ENCODE results near the gene FGB.
"Not testable (repeated sequence)": the region's sequence is repeated elsewhere in the genome, so short reads cannot be mapped to it uniquely, and the experiment has no call there.

Gene FGB

GRCh38 chr4:154589296-154590197, 26.7 kb downstream of the FGB start:
- ChIA-PET CTCF (interaction anchor here (0.9 to 1.7 kb wide), 5 partner anchors 8 to 29 kb away, joined by 3 to 4 read pairs (median 4); partner anchors contain the start of gene FGG), POLR2A (no interaction called here)
- no peak for TF ChIP-seq CTCF (IDR thresholded peaks at IDR 0.05; ENCODE audit: control extremely low read depth, extremely low read depth, low read depth, missing control alignments)
- DNase-seq (ENCODE audit: extremely low spot score), result no peak

GRCh38 chr4:154590329-154591006, 27.7 kb downstream of the FGB start, which contains the start of gene FGA:
FGA (minus strand) TSS chr4:154590742; CDS start chr4:154590687, 55 bp downstream.
- POLR2A ChIA-PET, result no interaction called here

DNA sequence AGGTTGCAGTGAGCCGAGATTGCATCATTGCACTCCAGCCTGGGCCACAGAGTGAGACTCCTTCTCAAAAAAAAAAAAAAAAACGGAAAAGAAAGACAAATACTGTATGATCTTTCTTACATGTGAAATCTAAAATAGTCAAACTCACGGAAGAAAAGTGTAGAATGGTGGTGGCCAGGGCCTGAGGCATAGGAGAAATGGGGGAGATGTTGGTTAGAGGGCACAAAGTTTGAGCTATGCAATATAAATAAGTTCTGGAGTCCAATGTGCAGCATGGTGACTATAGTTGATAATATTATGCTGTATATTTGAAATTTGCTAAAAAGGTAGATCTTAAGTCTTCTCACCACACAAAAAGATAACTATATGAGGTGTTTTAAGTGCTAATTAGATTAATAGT, 29.1 kb downstream of the FGB start:
- no peak for DNase-seq (ENCODE audit: extremely low spot score)
- CTCF ChIA-PET, result interaction anchor here (1.4 to 1.5 kb wide), 2 partner anchors 27 to 39 kb away, joined by 3 to 4 read pairs; no protein-coding TSS in a partner anchor
- POLR2A ChIA-PET, result no interaction called here
- no peak for TF ChIP-seq CTCF (IDR thresholded peaks at IDR 0.05; ENCODE audit: control extremely low read depth, extremely low read depth, low read depth, missing control alignments)

More at GRCh38 chr4:154590329-154591006, 27.7 kb downstream of the FGB start, which contains the start of gene FGA:
- DNase-seq (ENCODE audit: extremely low spot score), result no peak
- CTCF ChIA-PET, result interaction anchor here (0.8 to 1.5 kb wide), 5 partner anchors 10 to 40 kb away, joined by 3 to 4 read pairs (median 3); partner anchors contain the start of genes FGG and PLRG1
- TF ChIP-seq CTCF (IDR thresholded peaks at IDR 0.05; ENCODE audit: control extremely low read depth, extremely low read depth, low read depth, missing control alignments), result no peak

DNA sequence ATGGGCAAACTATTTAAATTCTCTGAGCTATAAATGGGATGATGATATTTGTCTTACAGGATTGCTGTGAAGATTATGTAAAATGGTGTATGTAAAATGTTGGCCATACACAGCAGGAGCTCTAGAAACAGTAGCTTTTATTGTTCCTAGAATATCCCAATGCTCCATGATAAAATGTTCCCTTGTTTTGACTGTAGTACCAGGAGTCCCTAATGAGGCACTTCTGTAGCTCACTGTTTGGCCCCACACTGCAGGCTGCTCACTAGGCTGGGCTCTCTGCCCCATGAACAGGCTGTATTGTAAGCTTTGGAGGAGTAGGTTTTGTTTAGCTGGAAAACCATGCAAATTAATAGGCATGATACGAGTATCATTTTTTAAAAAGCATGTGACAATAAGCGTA, 31.1 kb downstream of the FGB start:
- ChIA-PET POLR2A (no interaction called here), CTCF (interaction anchor here (0.7 to 3.4 kb wide), 9 partner anchors 9 to 42 kb away, joined by 3 to 19 read pairs (median 4); no protein-coding TSS in a partner anchor)
- no peak for DNase-seq (ENCODE audit: extremely low spot score)
- no peak for TF ChIP-seq CTCF (IDR thresholded peaks at IDR 0.05; ENCODE audit: control extremely low read depth, extremely low read depth, low read depth, missing control alignments)

GRCh38 chr4:154594343-154594742, 31.5 kb downstream of the FGB start:
- DNase-seq (ENCODE audit: extremely low spot score); POLR2A ChIA-PET: not testable (repeated sequence)
- CTCF ChIA-PET, result interaction anchor here (0.9 to 3.4 kb wide), 10 partner anchors 9 to 42 kb away, joined by 3 to 19 read pairs (median 4); no protein-coding TSS in a partner anchor

- ChIA-PET CTCF (interaction anchor here (1.1 to 3.4 kb wide), 8 partner anchors 10 to 40 kb away, joined by 3 to 19 read pairs (median 5); no protein-coding TSS in a partner anchor), POLR2A (no interaction called here)
- no peak for DNase-seq (ENCODE audit: extremely low spot score)
- no peak for TF ChIP-seq CTCF (IDR thresholded peaks at IDR 0.05; ENCODE audit: control extremely low read depth, extremely low read depth, low read depth, missing control alignments)
These were observed 33.0 kb downstream of the FGB start for GRCh38 chr4:154595807-154596206.

DNA sequence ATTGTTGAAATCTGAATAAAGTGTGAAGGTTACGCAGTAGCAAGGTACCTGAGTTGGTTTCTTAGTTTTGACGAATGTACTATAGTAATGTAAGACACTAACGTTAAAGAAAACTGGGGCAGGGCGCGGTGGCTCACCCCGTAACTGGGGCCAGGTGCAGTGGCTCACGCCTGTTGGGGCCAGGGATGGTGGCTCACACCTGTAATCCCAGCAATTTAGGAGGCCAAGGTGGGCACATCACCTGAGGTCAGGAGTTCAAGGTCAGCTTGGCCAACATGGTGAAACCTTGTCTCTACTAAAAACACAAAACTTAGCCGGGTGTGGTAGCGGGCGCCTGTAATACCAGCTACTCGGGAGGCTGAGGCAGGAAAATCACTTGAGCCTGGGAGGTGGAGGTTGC, 34.5 kb downstream of the FGB start:
- POLR2A ChIA-PET; DNase-seq (ENCODE audit: extremely low spot score); CTCF ChIA-PET: not testable (repeated sequence)

Measured in GM10248 (cell line).